Suppressor macrophage treated with lipopolysaccharide for 1 hour (primary cell): Measurements from ENCODE around the gene APBB2.

Source experiments
- DNase-seq, 3 donors: peaks; one replicate each; pipeline ENCODE4 v3.0.0-alpha.2; 2020 to 2022

Gene APBB2

GRCh38 chr4:40886931-40887763, 327.2 kb downstream of the APBB2 start:
- DNase-seq: peak in 2 of 3 donors; percentile 28 to 42

- no peak for DNase-seq
Measured at GRCh38 chr4:40881851-40882250, 332.5 kb downstream of the APBB2 start.

GRCh38 chr4:40881096-40881495, 333.2 kb downstream of the APBB2 start:
- no peak for DNase-seq

GRCh38 chr4:40878548-40879055, 335.7 kb downstream of the APBB2 start:
- no peak for DNase-seq

- no peak for DNase-seq
Measured at GRCh38 chr4:40877081-40877480, 337.3 kb downstream of the APBB2 start.

- DNase-seq: no peak
Measured at GRCh38 chr4:40875507-40876150, 338.7 kb downstream of the APBB2 start.

- DNase-seq: no peak
Measured at GRCh38 chr4:40874901-40875300, 339.4 kb downstream of the APBB2 start.

GRCh38 chr4:40874331-40874730, 340.0 kb downstream of the APBB2 start:
- no peak for DNase-seq

GRCh38 chr4:40871695-40872250, 342.6 kb downstream of the APBB2 start:
- DNase-seq: no peak

- no peak for DNase-seq
Measured at GRCh38 chr4:40870150-40870549, 344.2 kb downstream of the APBB2 start.

- DNase-seq: no peak
Measured at GRCh38 chr4:40865696-40866095, 348.6 kb downstream of the APBB2 start.

GRCh38 chr4:40864531-40864930, 349.8 kb downstream of the APBB2 start:
- no peak for DNase-seq

- DNase-seq: no peak
Measured at GRCh38 chr4:40858962-40859361, 355.4 kb downstream of the APBB2 start.

GRCh38 chr4:40857956-40858355, 356.4 kb downstream of the APBB2 start:
- DNase-seq: peak; percentile 49 to 81 (median 77)

- peak; percentile 64 to 89 (median 72) for DNase-seq
Measured at GRCh38 chr4:40856840-40857362, 357.4 kb downstream of the APBB2 start.

GRCh38 chr4:40856277-40856839, 358.0 kb downstream of the APBB2 start:
- peak in 2 of 3 donors; percentile 13 to 22 for DNase-seq

GRCh38 chr4:40850496-40850895, 363.8 kb downstream of the APBB2 start:
- DNase-seq: no peak

GRCh38 chr4:40848940-40849339, 365.4 kb downstream of the APBB2 start:
- DNase-seq: no peak

- DNase-seq: no peak
Measured at GRCh38 chr4:40848251-40848650, 366.1 kb downstream of the APBB2 start.

- no peak for DNase-seq
Measured at GRCh38 chr4:40846532-40846931, 367.8 kb downstream of the APBB2 start.

GRCh38 chr4:40845154-40845835, 369.0 kb downstream of the APBB2 start:
- DNase-seq: no peak

- no peak for DNase-seq
Measured at GRCh38 chr4:40844261-40844660, 370.1 kb downstream of the APBB2 start.

GRCh38 chr4:40843696-40844095, 370.6 kb downstream of the APBB2 start:
- DNase-seq: peak; percentile 40 to 46 (median 46)
